Measurements from ENCODE around the gene CASP14. TPM values are rescaled to one million over a fixed set of nuclear protein-coding genes. Genes with fewer than 3 reads are reported as not detected.

The CASP14 gene
- polyA plus RNA-seq, 10 donors, result 0.29 to 4.5 TPM; not detected in 8

Other genes with a start within 250 kb of the CASP14 start
- gene OR7A5, start 214.3 kb upstream of the CASP14 start, polyA plus RNA-seq (ENCODE audit: insufficient read length in 10 of 10), result under 1 TPM in 3 of 10 donors, not detected in 7; 0.05 to 0.30 (median 0.09) TPM
- under 1 TPM; 0.08 to 0.63 (median 0.21) TPM for gene OR7C1, start 214.3 kb upstream of the CASP14 start, polyA plus RNA-seq (ENCODE audit: insufficient read length in 10 of 10)
- not detected for gene OR7A10, start 200.6 kb upstream of the CASP14 start, polyA plus RNA-seq (ENCODE audit: insufficient read length in 10 of 10)
- gene OR7A17, start 163.3 kb upstream of the CASP14 start, polyA plus RNA-seq (ENCODE audit: insufficient read length in 10 of 10), result under 1 TPM in 3 of 10 donors, not detected in 7; 0.04 to 0.07 (median 0.07) TPM
- not detected for gene OR7C2, start 108.0 kb upstream of the CASP14 start, polyA plus RNA-seq (ENCODE audit: insufficient read length in 10 of 10)
- 1 to 10 TPM in 2 of 10 donors, under 1 TPM in 8; 0.12 to 6.1 (median 0.32) TPM for gene SLC1A6, start 69.6 kb upstream of the CASP14 start, polyA plus RNA-seq (ENCODE audit: insufficient read length in 10 of 10)
- under 1 TPM in 7 of 10 donors, not detected in 3; 0.04 to 0.08 (median 0.06) TPM for gene OR1I1, start 32.7 kb downstream of the CASP14 start, polyA plus RNA-seq (ENCODE audit: insufficient read length in 10 of 10)
- gene SYDE1, start 57.9 kb downstream of the CASP14 start, polyA plus RNA-seq (ENCODE audit: insufficient read length in 10 of 10), result 10 to 100 TPM; 11.9 to 27.3 (median 15.2) TPM
- gene NOTCH3, start 151.5 kb downstream of the CASP14 start, polyA plus RNA-seq (ENCODE audit: insufficient read length in 10 of 10), result 100 to 1,000 TPM; 111 to 189 (median 140) TPM
- gene EPHX3, start 183.0 kb downstream of the CASP14 start, polyA plus RNA-seq (ENCODE audit: insufficient read length in 10 of 10), result 1 to 10 TPM in 2 of 10 donors, under 1 TPM in 8; 0.46 to 3.2 (median 0.62) TPM

Measured in muscle of back (tissue), 10 donors.